NT2/D1 (cell line): ENCODE results near the gene PIK3IP1.

ENCODE experiments used
- SUZ12 ChIP-seq: IDR thresholded peaks from 2 replicates; pipeline ENCODE4 v1.6.1; 2011; ENCODE audit not compliant: insufficient read length, insufficient read depth; ENCODE audit errors: extremely low read depth
- YY1 ChIP-seq: IDR thresholded peaks from 2 replicates; pipeline ENCODE4 v1.6.1; 2011; ENCODE audit not compliant: insufficient read length, insufficient read depth
- ZNF274 ChIP-seq: IDR thresholded peaks from 2 replicates; pipeline ENCODE4 v1.6.1; 2011; ENCODE audit warnings: mild to moderate bottlenecking, low read depth, low read length

- TF ChIP-seq YY1 = no peak
- TF ChIP-seq SUZ12 = no peak
- no peak for TF ChIP-seq ZNF274
Observed at GRCh38 chr22:31278151-31278621, 14.1 kb downstream of the PIK3IP1 start.
